ENCODE data around the gene BBS9.

BBS9 gene

GRCh38 chr7:33418251-33418701 is 288.9 kb downstream of the BBS9 start:
- no peak for DNase-seq
- Histone ChIP-seq H3K27me3 (peaks cover 9% of the 10 kb centered on the region), H3K4me1 (no peaks in the 10 kb centered on the region), H3K9me3 (no peaks in the 10 kb centered on the region), H3K4me3 (ENCODE audit: low read depth, low read length) (no peak overlapping the region), H3K36me3 (no peaks in the 10 kb centered on the region)
- no peak for TF ChIP-seq CTCF (IDR thresholded peaks at IDR 0.05; ENCODE audit: low read depth, low read length)

- H3K4me3 ChIP-seq (ENCODE audit: low read depth, low read length) = no peak overlapping the region
- no peak for DNase-seq
- no peaks in the 10 kb centered on the region for H3K36me3 ChIP-seq
- H3K9me3 ChIP-seq = no peaks in the 10 kb centered on the region
- H3K27me3 ChIP-seq = peaks cover 9% of the 10 kb centered on the region
- no peaks in the 10 kb centered on the region for H3K4me1 ChIP-seq
- no peak for TF ChIP-seq CTCF (IDR thresholded peaks at IDR 0.05; ENCODE audit: low read depth, low read length)
Measured at GRCh38 chr7:33420311-33420940, 291.1 kb downstream of the BBS9 start.

GRCh38 chr7:33421429-33421828 is 292.1 kb downstream of the BBS9 start:
- TF ChIP-seq CTCF (IDR thresholded peaks at IDR 0.05; ENCODE audit: low read depth, low read length) = no peak
- Histone ChIP-seq H3K4me1 (no peaks in the 10 kb centered on the region), H3K4me3 (ENCODE audit: low read depth, low read length) (no peak overlapping the region), H3K27me3 (peaks cover 9% of the 10 kb centered on the region), H3K9me3 (no peaks in the 10 kb centered on the region), H3K36me3 (no peaks in the 10 kb centered on the region)
- no peak for DNase-seq

- H3K27me3 ChIP-seq = peaks cover 9% of the 10 kb centered on the region
- H3K4me1 ChIP-seq = no peaks in the 10 kb centered on the region
- H3K4me3 ChIP-seq (ENCODE audit: low read depth, low read length) = no peak overlapping the region
- TF ChIP-seq CTCF (IDR thresholded peaks at IDR 0.05; ENCODE audit: low read depth, low read length) = no peak
- H3K36me3 ChIP-seq = no peaks in the 10 kb centered on the region
- DNase-seq = no peak
- H3K9me3 ChIP-seq = no peaks in the 10 kb centered on the region
Measured at GRCh38 chr7:33422141-33422540, 292.8 kb downstream of the BBS9 start.

- no peaks in the 10 kb centered on the region for H3K36me3 ChIP-seq
- peaks cover 8% of the 10 kb centered on the region for H3K27me3 ChIP-seq
- TF ChIP-seq CTCF (IDR thresholded peaks at IDR 0.05; ENCODE audit: low read depth, low read length) = no peak
- no peak overlapping the region for H3K4me3 ChIP-seq (ENCODE audit: low read depth, low read length)
- no peaks in the 10 kb centered on the region for H3K4me1 ChIP-seq
- no peak for DNase-seq
- no peaks in the 10 kb centered on the region for H3K9me3 ChIP-seq
Measured at GRCh38 chr7:33422825-33423645, 293.7 kb downstream of the BBS9 start.

GRCh38 chr7:33423646-33424020 is 294.3 kb downstream of the BBS9 start:
- Histone ChIP-seq H3K27me3 (peaks cover 2% of the 10 kb centered on the region), H3K36me3 (no peaks in the 10 kb centered on the region), H3K9me3 (no peaks in the 10 kb centered on the region), H3K4me3 (ENCODE audit: low read depth, low read length) (no peak overlapping the region), H3K4me1 (no peaks in the 10 kb centered on the region)
- peak; percentile 11 for DNase-seq
- peak; percentile 58 for TF ChIP-seq CTCF (IDR thresholded peaks at IDR 0.05; ENCODE audit: low read depth, low read length)

Measured in BE2C (cell line).